SK-MEL-5 (cell line): ENCODE measurements around the gene GNL2. TPM values are rescaled to one million over a fixed set of nuclear protein-coding genes. Genes with fewer than 3 reads are reported as not detected.

Experiments used
- DNase-seq: peaks from one replicate; pipeline ENCODE4 v3.0.0-alpha.2; 2016; ENCODE audit warnings: low read depth, low spot score
- in situ Hi-C: cut with HindIII; loops from 2 replicates; pipeline ENCODE4 v1.10.0; 2016; ENCODE audit warnings: low sequenced_read_pairs, high pct_unique_total_duplicates, low pct_unique_long_range_greater_than_20kb
- polyA plus RNA-seq, 2 experiments: library from polyadenylated mRNA; depleted of rRNA; stranded (reverse); fragments of >200 nt; gene quantifications; 2 replicates each; pipeline ENCODE4 v1.2.3, GENCODE V29; 2015
- total RNA-seq: library from RNA; depleted of rRNA; stranded (reverse); fragments of >200 nt; shearing (Covaris generic); gene quantifications from 2 replicates; pipeline ENCODE4 v1.2.3, GENCODE V29; 2014; rRNA removed

The GNL2 gene
- total RNA-seq, result 77.8 and 87.0 TPM in 2 replicates
- 35.8 and 39.6 TPM in 2 replicates for polyA plus RNA-seq (2015; cell fraction: cytosol; rRNA removed)
- 42.9 and 75.5 TPM in 2 replicates for polyA plus RNA-seq (2015; cell fraction: nucleus; rRNA removed)

DNA sequence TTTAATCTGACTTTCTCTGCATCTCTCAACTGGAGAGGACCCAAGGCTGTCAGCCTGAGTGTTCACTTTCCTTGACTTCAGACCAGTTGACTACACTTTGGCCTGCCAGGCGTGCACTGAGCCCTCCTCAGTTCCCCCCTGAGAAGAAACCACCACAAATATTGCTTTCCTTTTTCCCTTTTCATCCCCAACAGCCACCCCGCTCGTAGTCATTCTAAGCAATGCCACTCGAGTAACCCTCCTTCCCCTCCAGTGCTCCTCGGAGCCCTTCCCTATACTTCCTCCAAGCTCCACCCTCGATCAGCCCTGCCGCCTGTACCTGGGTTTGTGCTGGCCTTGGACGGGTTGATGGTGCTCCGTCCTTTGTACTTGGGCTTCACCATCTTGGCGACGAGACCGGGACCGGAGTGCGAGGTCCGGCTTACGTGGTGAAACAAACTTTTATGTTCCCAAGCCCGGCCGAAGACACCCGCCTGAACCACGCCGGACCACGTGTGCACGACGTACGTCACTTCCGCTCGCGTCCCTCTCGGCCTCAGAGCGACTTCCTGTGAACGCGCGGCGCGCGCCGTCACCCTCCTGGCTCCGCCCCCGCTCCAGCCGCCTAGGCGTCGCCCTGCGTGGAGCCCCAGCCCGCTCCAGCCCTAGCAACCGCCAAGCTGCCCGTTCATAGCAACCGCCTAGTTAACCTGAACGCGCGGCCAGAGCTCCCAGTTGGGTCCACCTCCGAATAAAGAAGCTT is at the start of gene GNL2:
GNL2 (minus strand) TSS at position 498 of the 742 bp plus-strand sequence; CDS start at position 383, 115 bp downstream.
- in situ Hi-C loops, result loop anchor here (25.0 kb wide), 1 partner anchor 92 kb away; the partner anchor contains the start of gene CDCA8
- peak; percentile 94 for DNase-seq

DNA sequence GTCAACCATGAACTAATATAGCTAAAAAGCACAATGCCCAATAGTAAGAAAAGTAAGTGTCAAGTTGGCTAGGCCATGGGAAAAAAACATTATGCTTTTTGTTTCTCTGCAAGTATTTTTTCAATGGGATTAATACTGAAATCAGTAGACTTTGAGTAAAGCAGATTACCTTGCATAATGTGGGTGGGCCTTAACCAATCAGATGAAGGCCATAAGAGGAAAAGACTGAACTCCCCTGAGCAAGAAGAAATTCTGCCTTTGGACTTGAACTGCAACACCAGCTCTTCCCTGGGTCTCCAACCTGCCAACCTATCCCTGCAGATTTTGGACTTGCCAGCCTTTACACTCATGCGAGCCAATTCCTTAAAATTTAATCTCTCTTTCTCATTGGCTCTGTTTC is 45.3 kb upstream of the GNL2 start:
- no peak for DNase-seq
- in situ Hi-C loops, result no loop called here

DNA sequence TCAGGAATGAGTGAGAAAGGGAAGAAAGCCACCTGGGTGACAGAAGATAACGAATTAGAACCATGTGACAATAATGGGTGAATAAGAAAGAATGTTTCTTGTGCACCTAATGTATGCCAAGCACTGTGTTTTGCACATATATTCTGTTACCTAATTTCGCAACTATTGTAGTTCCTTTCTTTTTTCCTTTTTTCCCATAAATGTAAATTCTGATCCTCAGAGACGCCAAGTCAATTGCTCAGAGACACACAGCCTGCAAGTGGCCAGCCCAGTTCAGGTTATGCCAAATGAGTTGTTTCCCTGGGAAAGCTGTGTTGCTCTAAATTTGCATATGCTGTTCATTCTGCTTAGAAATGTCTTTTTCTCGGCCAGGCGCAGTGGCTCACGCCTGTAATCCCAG is 40.7 kb upstream of the GNL2 start:
- in situ Hi-C loops, result no loop called here
- no peak for DNase-seq

DNA sequence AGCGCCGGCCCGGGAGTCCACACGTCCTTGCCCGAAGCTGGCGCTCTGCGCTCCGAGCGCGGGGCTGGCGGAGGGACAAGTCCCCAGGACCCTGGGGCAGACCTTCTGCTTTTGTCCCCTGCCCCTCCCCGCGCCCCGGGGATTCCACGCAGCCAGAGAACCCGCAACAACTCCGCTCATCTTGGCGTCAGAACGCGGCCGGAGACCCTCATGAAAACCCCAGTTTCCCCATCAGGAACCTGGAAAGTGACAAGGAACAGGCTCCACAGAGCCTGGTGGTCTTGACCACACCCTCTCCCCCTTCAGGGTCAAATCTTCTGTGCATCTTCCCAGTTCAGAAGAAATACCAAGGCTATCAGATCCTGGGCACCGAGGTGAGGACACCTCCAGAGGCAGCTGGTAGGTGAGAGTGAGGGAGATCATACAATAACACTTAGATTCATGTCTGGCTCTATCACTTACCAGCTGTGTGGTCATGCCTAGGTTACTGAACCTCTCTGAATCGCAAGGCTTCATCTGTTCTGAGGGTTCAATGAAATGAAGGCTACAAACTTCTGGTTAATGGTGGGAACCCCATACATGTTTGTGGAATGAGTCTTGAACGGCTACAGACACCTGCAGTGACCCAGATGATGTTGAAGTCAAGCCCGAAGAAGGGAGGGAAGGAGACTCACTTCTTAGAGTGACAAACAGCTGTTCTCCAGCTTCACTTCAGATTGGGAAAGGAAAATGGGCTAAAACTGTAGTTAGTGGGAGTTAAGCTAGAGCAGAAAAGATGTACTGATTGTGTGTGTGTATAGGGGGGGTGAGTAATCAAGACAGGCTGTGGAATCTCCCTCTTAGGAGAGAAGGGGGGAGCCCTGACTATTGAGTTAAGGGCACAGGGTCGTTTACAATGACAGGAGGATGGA is 39.5 kb upstream of the GNL2 start:
- no peak for DNase-seq
- in situ Hi-C loops, result no loop called here

DNA sequence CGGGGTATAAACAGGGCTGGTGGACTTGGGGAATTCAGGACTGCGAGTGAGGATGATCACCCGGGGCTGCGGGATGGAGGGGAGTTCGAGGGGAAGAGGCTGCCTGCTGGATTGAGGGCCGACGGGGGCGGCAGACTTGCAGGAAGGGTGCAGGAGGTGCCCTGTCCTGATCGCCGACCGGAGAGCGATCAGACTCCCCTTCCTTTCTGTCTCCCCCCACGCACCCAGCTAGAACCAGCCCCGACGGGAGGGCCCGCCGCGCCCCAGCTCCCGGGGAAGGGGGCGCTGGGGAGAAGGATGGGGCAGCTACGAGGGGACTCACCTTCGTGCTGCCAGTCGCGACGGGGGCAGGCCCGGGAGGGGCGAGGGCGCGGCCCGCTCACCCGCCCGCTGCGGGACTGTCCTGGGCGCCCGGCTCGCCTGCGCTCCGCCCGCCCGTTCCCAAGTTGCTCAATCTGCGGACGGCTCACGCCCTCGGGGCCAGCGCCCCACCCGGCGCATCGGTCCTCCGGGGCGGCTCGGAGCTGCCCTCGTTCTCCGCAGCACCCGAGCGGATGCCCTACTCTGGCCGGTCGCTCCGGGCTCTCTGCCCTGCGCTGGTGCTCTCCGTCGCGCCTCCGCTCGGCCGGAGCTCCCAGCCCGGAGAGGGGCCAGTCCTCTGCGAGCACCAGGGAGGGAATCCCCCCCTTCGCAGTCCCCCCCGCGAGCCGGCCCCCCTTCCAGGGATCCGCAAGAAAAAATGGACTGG is 38.7 kb upstream of the GNL2 start, which contains the start of gene RSPO1:
RSPO1 (minus strand) TSS at position 649 of the 748 bp plus-strand sequence. CDS start 5,231 bp downstream, outside the sequence.
- in situ Hi-C loops, result no loop called here
- DNase-seq, result no peak

DNA sequence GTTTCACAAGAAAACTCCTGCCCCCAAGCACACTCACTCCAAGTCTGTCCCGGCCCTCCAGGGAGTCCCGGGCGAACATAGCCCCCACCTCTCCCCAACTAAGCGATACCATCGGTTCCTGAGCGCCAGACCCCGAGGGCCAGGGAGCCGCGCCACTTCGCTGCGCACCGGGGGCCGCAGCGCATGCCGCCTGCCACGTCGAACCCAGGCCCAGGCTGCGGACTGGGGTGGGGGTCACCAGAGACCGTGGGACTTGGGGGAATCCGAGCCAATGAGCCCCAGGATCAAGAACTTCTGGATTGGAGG is 38.2 kb upstream of the GNL2 start:
- DNase-seq, result no peak
- in situ Hi-C loops, result no loop called here

DNA sequence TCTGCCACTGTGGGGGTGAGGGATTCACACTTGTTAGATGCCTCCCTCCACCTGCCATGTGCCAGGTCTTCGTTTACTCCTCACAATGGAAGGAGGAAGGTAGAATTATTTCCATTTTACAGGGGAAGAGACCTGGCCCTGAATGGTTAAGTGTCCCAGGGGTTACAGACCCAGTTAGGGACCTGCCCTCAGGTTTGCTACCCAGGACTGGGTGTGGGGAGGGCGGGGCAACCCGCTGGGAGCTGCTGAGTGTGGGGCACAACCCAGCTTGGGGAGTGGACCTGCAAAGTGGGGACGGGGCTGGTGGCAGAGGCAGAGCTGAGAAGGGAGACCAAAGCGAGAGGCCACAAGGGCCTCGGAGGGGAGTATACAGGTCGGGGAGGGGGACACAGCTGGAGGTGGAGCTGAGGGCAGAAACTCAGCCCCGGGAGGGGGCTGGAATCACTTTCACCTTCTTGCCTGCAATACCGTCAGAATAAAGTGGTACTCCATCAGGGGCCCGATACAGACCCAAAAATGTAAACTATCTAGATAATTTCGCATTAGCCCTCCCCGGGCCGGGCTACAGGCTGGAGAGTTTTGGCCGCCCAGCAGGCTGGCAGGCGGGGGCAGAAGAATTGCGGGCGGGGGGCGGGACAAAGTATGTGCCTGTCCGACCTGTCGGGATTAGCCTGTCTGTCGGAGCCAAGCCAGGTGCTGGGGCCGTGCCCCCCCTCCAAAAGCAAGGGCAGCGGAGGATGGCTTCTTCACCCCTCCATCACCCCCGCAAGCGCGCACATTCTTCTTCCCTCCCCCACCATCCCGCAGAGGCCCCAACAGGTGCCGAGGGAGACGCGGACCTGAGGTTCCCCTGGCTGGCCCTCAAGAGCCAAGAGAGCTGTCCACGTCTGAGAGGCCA is 37.6 kb upstream of the GNL2 start:
- in situ Hi-C loops, result no loop called here
- DNase-seq, result no peak

DNA sequence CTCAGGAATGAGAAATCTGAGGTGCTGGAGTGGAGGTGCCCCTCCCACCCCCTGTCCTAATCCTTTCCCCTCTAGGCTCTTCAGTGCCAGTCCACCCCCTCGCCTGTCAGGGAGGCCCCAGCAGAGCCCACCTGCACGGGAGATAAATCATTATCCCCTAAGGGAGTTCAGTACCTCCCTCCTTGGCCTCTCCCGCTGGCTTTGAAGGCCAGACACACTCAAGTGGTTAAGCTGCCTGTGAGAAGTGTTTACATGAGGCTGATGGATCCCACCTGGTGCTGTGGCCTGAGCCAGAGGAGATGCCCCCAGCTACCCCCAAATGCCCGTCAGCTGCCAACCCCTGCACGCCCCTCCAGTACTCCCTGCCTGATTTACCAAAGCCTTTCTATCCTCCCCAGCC is 35.3 kb upstream of the GNL2 start:
- in situ Hi-C loops, result no loop called here
- DNase-seq, result no peak

DNA sequence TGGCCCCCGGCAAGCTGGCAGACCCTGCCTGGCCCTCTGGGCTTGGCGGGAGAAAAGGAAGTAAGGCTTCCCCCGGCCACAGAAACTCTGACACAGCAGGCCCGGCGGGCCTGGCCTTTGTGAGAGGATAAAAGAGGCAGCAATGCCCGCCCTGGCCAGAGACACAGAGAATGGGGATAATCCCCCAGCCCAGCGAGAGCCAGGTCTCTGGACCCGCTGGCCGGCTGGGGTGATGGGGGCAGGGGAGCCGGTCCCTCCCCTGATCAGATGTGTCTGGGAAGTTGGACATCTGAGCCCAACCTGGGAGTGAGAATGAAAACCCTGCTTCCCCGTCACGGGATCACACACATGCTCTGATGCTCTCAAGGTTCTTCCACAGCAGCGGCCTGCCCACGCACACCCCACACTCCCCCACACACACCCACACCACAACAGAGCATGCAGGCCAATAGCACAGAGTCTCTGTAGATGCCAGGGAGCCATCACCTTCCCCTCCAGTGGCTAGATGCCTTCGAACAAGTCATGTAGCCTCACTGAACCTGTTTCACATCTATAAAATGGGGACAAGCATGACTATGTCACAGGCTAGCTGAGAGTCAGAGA is 34.8 kb upstream of the GNL2 start:
- in situ Hi-C loops, result no loop called here
- DNase-seq, result no peak

DNA sequence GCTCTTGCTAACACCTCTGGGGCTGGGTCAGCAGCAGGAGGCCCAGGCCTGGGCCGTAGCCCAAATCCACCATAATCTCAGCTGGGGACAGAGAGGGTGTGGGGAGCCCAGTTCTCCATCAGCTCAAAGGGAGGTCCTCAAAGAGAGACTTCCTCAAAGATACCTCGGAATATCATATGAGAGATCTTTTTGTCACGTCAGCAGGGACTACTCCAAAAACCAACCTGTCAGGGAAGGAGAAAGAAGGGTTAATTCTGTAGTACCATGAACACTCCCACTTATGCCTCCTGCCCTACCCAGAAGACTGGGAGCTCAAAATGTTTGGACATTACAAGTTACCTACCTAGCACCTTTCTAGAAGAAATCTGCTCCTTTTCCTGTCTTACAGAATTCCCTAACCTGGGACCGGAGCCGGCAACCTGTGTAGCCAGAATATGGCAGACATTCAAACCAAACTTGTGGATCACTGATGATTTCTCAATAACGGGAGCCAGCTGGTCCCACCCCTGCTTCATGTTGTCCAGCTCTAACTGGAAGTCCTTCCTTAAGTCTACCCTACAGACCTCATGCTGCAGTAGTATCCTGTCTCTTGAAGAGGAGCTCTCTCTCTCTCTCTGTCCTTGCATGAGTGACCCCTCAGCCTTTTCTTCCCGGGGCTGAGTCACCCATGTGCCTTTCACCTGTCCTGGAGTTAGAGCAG is 34.1 kb upstream of the GNL2 start:
- DNase-seq, result no peak
- in situ Hi-C loops, result no loop called here

DNA sequence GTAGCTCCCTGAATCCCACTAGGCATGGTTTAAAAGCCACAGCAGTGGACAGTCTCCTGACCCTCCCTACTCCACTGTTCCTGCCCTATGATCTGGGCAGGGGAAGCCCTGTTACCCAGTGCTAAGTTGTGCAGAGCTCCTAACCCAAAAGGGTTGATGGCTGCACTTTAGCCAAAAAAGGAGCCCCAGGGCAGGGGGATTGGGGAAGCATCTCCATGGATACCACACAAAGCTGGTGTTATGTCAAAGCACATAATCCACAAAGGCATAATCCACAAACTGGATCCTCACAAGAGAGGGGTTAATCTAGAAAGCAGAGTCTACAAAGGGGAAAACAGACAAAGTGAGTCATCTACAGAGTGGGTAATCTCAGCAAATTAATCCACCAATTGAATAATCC is 33.3 kb upstream of the GNL2 start:
- in situ Hi-C loops, result no loop called here
- DNase-seq, result no peak

DNA sequence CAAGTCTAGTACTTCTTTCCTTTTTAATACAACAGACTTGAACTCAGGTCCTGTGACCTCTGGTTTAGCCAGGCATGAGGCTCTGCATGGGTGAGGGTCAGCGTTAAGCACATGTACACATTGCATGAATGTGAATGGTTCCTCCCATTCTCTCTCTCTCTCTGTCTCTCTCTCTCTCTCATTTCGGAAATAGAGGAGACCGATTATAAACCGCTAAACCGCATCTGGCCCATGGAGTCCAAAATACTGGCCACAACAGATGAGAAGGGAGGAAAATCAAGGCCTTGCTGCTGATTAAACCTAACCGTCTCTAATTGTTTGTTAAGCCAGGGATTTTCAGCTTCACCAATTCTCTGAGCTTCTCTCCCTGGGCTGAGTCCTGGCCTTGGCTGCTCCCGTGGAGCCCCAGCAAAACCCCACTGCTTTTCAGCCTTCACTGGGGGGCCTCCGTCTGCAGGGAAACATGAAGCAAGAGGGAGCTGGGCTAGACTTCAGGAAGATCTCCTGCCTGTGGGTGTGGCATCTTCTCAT is 32.4 kb upstream of the GNL2 start:
- in situ Hi-C loops, result no loop called here
- no peak for DNase-seq

DNA sequence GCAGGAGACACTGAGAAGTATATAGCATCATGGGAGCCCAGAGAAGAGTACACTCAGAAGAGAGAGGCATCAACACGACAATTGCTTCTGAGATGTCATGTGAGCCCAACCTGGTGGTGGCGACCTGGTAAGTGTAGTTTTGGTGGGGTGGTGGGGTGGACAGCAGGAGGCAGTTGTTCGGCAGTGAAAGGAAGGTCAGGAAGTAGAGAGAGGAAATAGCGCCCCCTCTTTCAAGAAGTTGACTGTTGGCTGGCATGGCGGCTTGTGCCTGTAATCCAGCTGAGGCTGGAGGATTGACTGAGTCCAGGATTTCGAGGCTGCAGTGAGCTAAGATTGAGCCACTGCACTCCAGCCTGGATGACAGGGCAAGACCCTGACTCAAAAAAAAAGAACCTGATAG is 26.4 kb upstream of the GNL2 start:
- in situ Hi-C loops, result no loop called here

DNA sequence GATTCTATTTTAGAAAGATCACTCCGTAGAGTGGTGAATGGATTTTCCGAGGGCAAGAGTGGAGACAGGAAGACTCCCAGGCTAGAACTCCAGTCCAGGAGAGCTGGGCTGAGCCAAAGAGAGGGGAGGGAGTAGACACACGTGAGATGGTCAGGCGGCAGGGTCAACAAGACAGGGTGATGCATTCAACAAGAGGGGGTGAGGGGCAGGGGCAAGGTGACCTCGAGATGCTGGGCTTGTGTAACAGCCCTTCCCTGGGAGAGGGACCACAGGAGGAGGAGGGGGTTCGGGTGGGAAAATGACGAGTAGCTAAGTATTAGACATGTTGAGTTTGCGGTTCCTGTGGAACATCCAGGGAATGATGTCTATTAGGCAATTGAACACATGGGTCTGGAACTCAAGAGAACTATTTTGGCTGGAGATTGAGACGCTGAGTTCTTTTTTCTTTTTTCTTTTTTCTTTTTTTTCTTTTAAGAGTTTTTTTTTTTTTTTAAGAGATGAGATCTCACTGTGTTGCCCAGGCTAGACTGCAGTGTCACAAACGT is 25.7 kb upstream of the GNL2 start:
- peak; percentile 5 for DNase-seq
- in situ Hi-C loops, result no loop called here

More for the DNA sequence above, 26.4 kb upstream of the GNL2 start:
- no peak for DNase-seq

DNA sequence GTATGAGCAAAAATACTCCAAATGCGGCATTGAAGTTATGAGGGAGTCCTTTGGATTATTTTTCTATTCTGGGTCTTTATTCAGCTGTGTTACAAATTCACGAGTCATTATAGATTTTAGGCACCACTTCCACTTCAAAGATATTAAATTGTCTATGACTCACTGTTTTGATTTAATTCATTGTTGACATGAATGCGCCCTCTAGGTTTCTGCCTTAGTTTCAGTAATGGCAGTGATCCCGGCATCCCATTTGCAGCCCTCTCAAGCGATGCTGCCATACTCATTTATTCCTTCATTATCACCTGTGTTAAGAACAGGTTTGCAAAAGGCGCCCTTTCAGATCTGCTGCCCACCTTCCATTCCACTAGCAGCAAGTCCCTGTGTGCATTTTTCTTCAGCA is 25.0 kb upstream of the GNL2 start:
- in situ Hi-C loops, result no loop called here
- peak; percentile 4 for DNase-seq

DNA sequence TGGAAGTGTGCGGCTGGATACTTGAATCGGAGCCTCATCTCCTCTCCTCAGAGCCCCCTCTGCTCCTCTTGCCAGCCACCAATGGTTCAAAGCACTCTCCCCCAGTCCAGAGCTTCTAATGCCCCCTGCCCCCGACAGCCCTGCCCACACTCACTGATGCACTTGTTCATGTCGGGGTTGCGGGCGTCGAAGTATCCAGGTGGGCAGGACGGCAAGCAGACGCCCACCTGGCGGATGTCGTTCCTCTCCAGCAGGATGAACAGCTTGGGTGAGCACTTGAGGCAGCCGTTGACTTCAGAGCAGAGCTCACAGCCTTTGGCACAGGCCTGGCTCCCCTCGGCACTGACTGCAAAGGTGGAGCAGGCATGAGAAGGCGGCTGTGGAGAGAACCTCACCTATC is 20.6 kb upstream of the GNL2 start:
- DNase-seq, result no peak
- in situ Hi-C loops, result no loop called here
